ENCODE results near the gene ATF7IP2. TPM values are rescaled to one million over a fixed set of nuclear protein-coding genes. Genes with fewer than 3 reads are reported as not detected.
A peak's percentile ranks its signal among the peaks of the same experiment; 100 is the strongest.

ATF7IP2 gene
- total RNA-seq, 2 experiments from 2014 or later = 82.9 to 86.9 TPM

- Histone ChIP-seq H3K36me3 (ENCODE audit: insufficient read depth, low read length) (no peaks in the 10 kb centered on the region), H3K4me3 (ENCODE audit: low read length) (peak overlapping the region; percentile 86), H3K9me3 (ENCODE audit: control insufficient read depth in 1 of 2, insufficient read depth in 1 of 2, low read length in 2 of 2) (peaks cover 0 to 14% of the 10 kb centered on the region in 2 experiments), H3K4me1 (ENCODE audit: insufficient read depth, low read length) (peaks cover 30% of the 10 kb centered on the region), H3K27ac (ENCODE audit: low read depth in 1 of 2, low read length in 2 of 2) (peak overlapping the region; percentile 46 to 69), H3K27me3 (ENCODE audit: control insufficient read depth in 1 of 2, insufficient read depth in 2 of 2, low read length in 2 of 2) (no peaks in the 10 kb centered on the region)
- ChIA-PET POLR2A (interaction anchor here (1.1 to 1.9 kb wide), 6 partner anchors 24 to 1295 kb away, joined by 6 to 9 read pairs (median 8); partner anchors contain the start of genes HAPSTR1 and NUBP1), CTCF (no interaction called here)
- Mint-ChIP-seq H3K36me3 (ENCODE audit: low read depth) (peaks cover 54% of the 10 kb centered on the region), H3K27me3 (no peaks in the 10 kb centered on the region), H3K9me3 (peaks cover 3% of the 10 kb centered on the region), H3K4me1 (ENCODE audit: low read depth) (peaks cover 57% of the 10 kb centered on the region), H3K4me3 (peak overlapping the region; percentile 100), H3K27ac (peak overlapping the region; percentile 91)
- DNase-seq (peak in 3 of 14 experiments; percentile 36), ATAC-seq (ENCODE audit: poor library complexity) (no peak)
- intact Hi-C loops (cut with DNase I, micrococcal nuclease) = loop anchor here (5.0 to 10.0 kb wide), 3 partner anchors 72 to 1294 kb away; partner anchors contain the start of genes HAPSTR1 (in 1 of the 2) and NUBP1 (in 1 of the 2)
- no peak for TF ChIP-seq CTCF (IDR thresholded peaks at IDR 0.05)
Measured at GRCh38 chr16:10386517-10387100, 748 bp downstream of the ATF7IP2 start.

GRCh38 chr16:10387188-10387617, 1.3 kb downstream of the ATF7IP2 start:
- Histone ChIP-seq H3K36me3 (ENCODE audit: insufficient read depth, low read length) (no peaks in the 10 kb centered on the region), H3K27ac (ENCODE audit: low read depth in 1 of 2, low read length in 2 of 2) (no peak overlapping the region), H3K9me3 (ENCODE audit: control insufficient read depth in 1 of 2, insufficient read depth in 1 of 2, low read length in 2 of 2) (peaks cover 0 to 14% of the 10 kb centered on the region in 2 experiments), H3K27me3 (ENCODE audit: control insufficient read depth in 1 of 2, insufficient read depth in 2 of 2, low read length in 2 of 2) (no peaks in the 10 kb centered on the region), H3K4me1 (ENCODE audit: insufficient read depth, low read length) (peaks cover 30% of the 10 kb centered on the region), H3K4me3 (ENCODE audit: low read length) (peak overlapping the region; percentile 86)
- Mint-ChIP-seq H3K36me3 (ENCODE audit: low read depth) (peaks cover 54% of the 10 kb centered on the region), H3K4me3 (peak overlapping the region; percentile 100), H3K4me1 (ENCODE audit: low read depth) (peaks cover 55% of the 10 kb centered on the region), H3K27ac (peak overlapping the region; percentile 91), H3K27me3 (no peaks in the 10 kb centered on the region), H3K9me3 (peaks cover 3% of the 10 kb centered on the region)
- intact Hi-C loops (cut with DNase I, micrococcal nuclease) = loop anchor here (5.0 to 10.0 kb wide), 3 partner anchors 72 to 1295 kb away; partner anchors contain the start of genes HAPSTR1 (in 1 of the 2) and NUBP1 (in 1 of the 2)
- ChIA-PET CTCF (no interaction called here), POLR2A (interaction anchor here (1.7 to 1.9 kb wide), 3 partner anchors 59 to 357 kb away, joined by 8 to 9 read pairs (median 8); partner anchors contain the start of gene NUBP1)
- ATAC-seq (ENCODE audit: poor library complexity) (no peak), DNase-seq (no peak)
- TF ChIP-seq CTCF (IDR thresholded peaks at IDR 0.05) = no peak

- Mint-ChIP-seq H3K27ac (peak overlapping the region; percentile 45), H3K4me3 (peak overlapping the region; percentile 73), H3K27me3 (no peaks in the 10 kb centered on the region), H3K36me3 (ENCODE audit: low read depth) (peaks cover 70% of the 10 kb centered on the region), H3K9me3 (peaks cover 3% of the 10 kb centered on the region), H3K4me1 (ENCODE audit: low read depth) (peaks cover 55% of the 10 kb centered on the region)
- DNase-seq (no peak), ATAC-seq (ENCODE audit: poor library complexity) (no peak)
- Histone ChIP-seq H3K27me3 (ENCODE audit: control insufficient read depth in 1 of 2, insufficient read depth in 2 of 2, low read length in 2 of 2) (no peaks in the 10 kb centered on the region), H3K27ac (ENCODE audit: low read depth in 1 of 2, low read length in 2 of 2) (no peak overlapping the region), H3K9me3 (ENCODE audit: control insufficient read depth in 1 of 2, insufficient read depth in 1 of 2, low read length in 2 of 2) (peaks cover 0 to 14% of the 10 kb centered on the region in 2 experiments), H3K4me1 (ENCODE audit: insufficient read depth, low read length) (peaks cover 34% of the 10 kb centered on the region), H3K4me3 (ENCODE audit: low read length) (no peak overlapping the region), H3K36me3 (ENCODE audit: insufficient read depth, low read length) (no peaks in the 10 kb centered on the region)
- CTCF ChIA-PET = no interaction called here
- intact Hi-C loops (cut with DNase I, micrococcal nuclease) = loop anchor here (5.0 to 10.0 kb wide), 3 partner anchors 74 to 1297 kb away; partner anchors contain the start of genes HAPSTR1 (in 1 of the 2) and NUBP1 (in 1 of the 2)
- POLR2A ChIA-PET = interaction anchor here (0.6 to 1.3 kb wide), 3 partner anchors 56 to 71 kb away, joined by 3 to 5 read pairs (median 4); no protein-coding TSS in a partner anchor
- TF ChIP-seq CTCF (IDR thresholded peaks at IDR 0.05) = no peak
Measured at GRCh38 chr16:10388988-10389387, 3.1 kb downstream of the ATF7IP2 start.
